Keratinocyte (primary cell): ENCODE results near the gene TRIM29.

Experiments
- EZH2 ChIP-seq: IDR thresholded peaks from one replicate; pipeline ENCODE4 v1.6.1; 2012; ENCODE audit warnings: inconsistent platforms, mild to moderate bottlenecking, low read length, moderate library complexity
- TF ChIP-seq, protein P1 (sequence below), 3 experiments: IDR thresholded peaks in 1 of 3; conservative IDR thresholded peaks in 1 of 3; optimal IDR thresholded peaks in 1 of 3; 2 replicates in 2 of 3; 3 replicates in 1 of 3; pipeline versions ENCODE3 to v1.5.1; 2011; ENCODE audit warnings: low read length in 3 of 3, mild to moderate bottlenecking in 3 of 3, moderate library complexity in 2 of 3, control low read depth in 1 of 3, inconsistent platforms in 1 of 3; ENCODE audit not compliant: insufficient read depth in 2 of 3; ENCODE audit errors: extremely low read depth in 1 of 3

GRCh38 chr11:120141113-120141767 lies 3.3 kb upstream of the TRIM29 start:
- TF ChIP-seq, protein P1, sequence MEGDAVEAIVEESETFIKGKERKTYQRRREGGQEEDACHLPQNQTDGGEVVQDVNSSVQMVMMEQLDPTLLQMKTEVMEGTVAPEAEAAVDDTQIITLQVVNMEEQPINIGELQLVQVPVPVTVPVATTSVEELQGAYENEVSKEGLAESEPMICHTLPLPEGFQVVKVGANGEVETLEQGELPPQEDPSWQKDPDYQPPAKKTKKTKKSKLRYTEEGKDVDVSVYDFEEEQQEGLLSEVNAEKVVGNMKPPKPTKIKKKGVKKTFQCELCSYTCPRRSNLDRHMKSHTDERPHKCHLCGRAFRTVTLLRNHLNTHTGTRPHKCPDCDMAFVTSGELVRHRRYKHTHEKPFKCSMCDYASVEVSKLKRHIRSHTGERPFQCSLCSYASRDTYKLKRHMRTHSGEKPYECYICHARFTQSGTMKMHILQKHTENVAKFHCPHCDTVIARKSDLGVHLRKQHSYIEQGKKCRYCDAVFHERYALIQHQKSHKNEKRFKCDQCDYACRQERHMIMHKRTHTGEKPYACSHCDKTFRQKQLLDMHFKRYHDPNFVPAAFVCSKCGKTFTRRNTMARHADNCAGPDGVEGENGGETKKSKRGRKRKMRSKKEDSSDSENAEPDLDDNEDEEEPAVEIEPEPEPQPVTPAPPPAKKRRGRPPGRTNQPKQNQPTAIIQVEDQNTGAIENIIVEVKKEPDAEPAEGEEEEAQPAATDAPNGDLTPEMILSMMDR (optimal IDR thresholded peaks at IDR 0.05 in 1 of 3, IDR thresholded peaks at IDR 0.05 in 1 of 3, conservative IDR thresholded peaks at IDR 0.05 in 1 of 3; ENCODE audit: extremely low read depth in 1 of 3, insufficient read depth in 2 of 3, low read length in 3 of 3), result no peak
- no peak for TF ChIP-seq EZH2
